Parathyroid adenoma (tissue), 2 donors: ENCODE results near the gene MIA2.

ENCODE experiments used
- H2AFZ ChIP-seq: fragments of 300-600 bp; sonication (generic); one replicate; pipeline ENCODE4 v1.7.0; 2017; ENCODE audit warnings: antibody characterized with exemption, mild to moderate bottlenecking
- H3K27ac ChIP-seq: fragments of 300-600 bp; sonication (generic); one replicate; pipeline ENCODE4 v1.7.0; 2017
- H3K27me3 ChIP-seq: fragments of 300-600 bp; sonication (generic); one replicate; pipeline ENCODE4 v1.7.0; 2017; ENCODE audit warnings: low read length; ENCODE audit not compliant: control insufficient read depth, insufficient read depth
- H3K36me3 ChIP-seq: fragments of 300-600 bp; sonication (generic); one replicate; pipeline ENCODE4 v1.7.0; 2017; ENCODE audit warnings: low read length; ENCODE audit not compliant: control insufficient read depth, insufficient read depth
- H3K4me1 ChIP-seq: fragments of 300-600 bp; sonication (generic); one replicate; pipeline ENCODE4 v1.7.0; 2017; ENCODE audit warnings: control low read depth
- H3K4me2 ChIP-seq: fragments of 300-600 bp; sonication (generic); one replicate; pipeline ENCODE4 v1.7.0; 2017; ENCODE audit warnings: low read length
- H3K4me3 ChIP-seq: fragments of 300-600 bp; sonication (generic); one replicate; pipeline ENCODE4 v1.7.0; 2017; ENCODE audit warnings: low read depth, low read length
- H3K79me2 ChIP-seq: fragments of 300-600 bp; sonication (generic); one replicate; pipeline ENCODE4 v1.7.0; 2017; ENCODE audit warnings: control low read depth
- H3K9ac ChIP-seq: fragments of 300-600 bp; sonication (generic); one replicate; pipeline ENCODE4 v1.7.0; 2017; ENCODE audit warnings: mild to moderate bottlenecking
- H3K9me3 ChIP-seq: fragments of 300-600 bp; sonication (generic); one replicate; pipeline ENCODE4 v1.7.0; 2017; ENCODE audit warnings: low read length; ENCODE audit not compliant: control insufficient read depth
- CTCF ChIP-seq: fragments of 300-600 bp; sonication (generic); IDR thresholded peaks from one replicate; pipeline ENCODE4 v1.7.0; 2017; ENCODE audit warnings: antibody characterized with exemption, mild to moderate bottlenecking
- donor health status: primary hyperparathyroidism.

Gene MIA2

GRCh38 chr14:39396448-39396847, 162.7 kb downstream of the MIA2 start:
- H3K4me1 ChIP-seq, result no peaks in the 10 kb centered on the region
- H2AFZ ChIP-seq, result no peak overlapping the region
- H3K9ac ChIP-seq, result no peak overlapping the region
- H3K4me3 ChIP-seq, result no peak overlapping the region
- no peaks in the 10 kb centered on the region for H3K9me3 ChIP-seq
- no peak overlapping the region for H3K27ac ChIP-seq
- TF ChIP-seq CTCF, result no peak
- H3K36me3 ChIP-seq, result no peaks in the 10 kb centered on the region
- no peak overlapping the region for H3K4me2 ChIP-seq
- H3K27me3 ChIP-seq, result no peaks in the 10 kb centered on the region
- no peaks in the 10 kb centered on the region for H3K79me2 ChIP-seq

GRCh38 chr14:39398382-39398781, 164.7 kb downstream of the MIA2 start:
- H3K9me3 ChIP-seq, result no peaks in the 10 kb centered on the region
- peak overlapping the region; percentile 1 for H3K4me2 ChIP-seq
- no peak for TF ChIP-seq CTCF
- H3K79me2 ChIP-seq, result no peaks in the 10 kb centered on the region
- no peak overlapping the region for H3K27ac ChIP-seq
- H3K9ac ChIP-seq, result no peak overlapping the region
- no peaks in the 10 kb centered on the region for H3K27me3 ChIP-seq
- no peaks in the 10 kb centered on the region for H3K36me3 ChIP-seq
- H2AFZ ChIP-seq, result no peak overlapping the region
- no peak overlapping the region for H3K4me3 ChIP-seq
- no peaks in the 10 kb centered on the region for H3K4me1 ChIP-seq

GRCh38 chr14:39406560-39406959, 172.8 kb downstream of the MIA2 start:
- H3K79me2 ChIP-seq, result peaks cover 2% of the 10 kb centered on the region
- H3K27ac ChIP-seq, result no peak overlapping the region
- H3K4me3 ChIP-seq, result no peak overlapping the region
- H3K4me2 ChIP-seq, result no peak overlapping the region
- no peaks in the 10 kb centered on the region for H3K36me3 ChIP-seq
- H2AFZ ChIP-seq, result no peak overlapping the region
- H3K27me3 ChIP-seq, result no peaks in the 10 kb centered on the region
- H3K9ac ChIP-seq, result no peak overlapping the region
- no peaks in the 10 kb centered on the region for H3K9me3 ChIP-seq
- no peaks in the 10 kb centered on the region for H3K4me1 ChIP-seq
- no peak for TF ChIP-seq CTCF

- no peak overlapping the region for H3K4me3 ChIP-seq
- no peak overlapping the region for H3K9ac ChIP-seq
- H3K36me3 ChIP-seq, result no peaks in the 10 kb centered on the region
- no peak overlapping the region for H2AFZ ChIP-seq
- no peaks in the 10 kb centered on the region for H3K27me3 ChIP-seq
- H3K9me3 ChIP-seq, result no peaks in the 10 kb centered on the region
- H3K4me1 ChIP-seq, result no peaks in the 10 kb centered on the region
- H3K27ac ChIP-seq, result no peak overlapping the region
- H3K4me2 ChIP-seq, result no peak overlapping the region
- H3K79me2 ChIP-seq, result peaks cover 63% of the 10 kb centered on the region
- no peak for TF ChIP-seq CTCF
Measured at GRCh38 chr14:39416072-39416471, 182.4 kb downstream of the MIA2 start.

GRCh38 chr14:39417014-39417413, 183.3 kb downstream of the MIA2 start:
- Histone ChIP-seq H3K27me3 (no peaks in the 10 kb centered on the region), H2AFZ (no peak overlapping the region), H3K4me1 (no peaks in the 10 kb centered on the region), H3K4me2 (no peak overlapping the region), H3K79me2 (peaks cover 66% of the 10 kb centered on the region), H3K36me3 (no peaks in the 10 kb centered on the region), H3K9ac (no peak overlapping the region), H3K27ac (no peak overlapping the region), H3K9me3 (no peaks in the 10 kb centered on the region), H3K4me3 (no peak overlapping the region)
- TF ChIP-seq CTCF, result no peak
